Hematopoietic multipotent progenitor cell treated with erythropoietin and hydrocortisone succinate and interleukin-3 and kit ligand, for 8 days (in vitro differentiated cells): Measurements from ENCODE around the gene SERPINH1.

Source experiments
- DNase-seq: peaks from one replicate; pipeline ENCODE4 v3.0.0-alpha.2; 2015

The SERPINH1 gene

DNA sequence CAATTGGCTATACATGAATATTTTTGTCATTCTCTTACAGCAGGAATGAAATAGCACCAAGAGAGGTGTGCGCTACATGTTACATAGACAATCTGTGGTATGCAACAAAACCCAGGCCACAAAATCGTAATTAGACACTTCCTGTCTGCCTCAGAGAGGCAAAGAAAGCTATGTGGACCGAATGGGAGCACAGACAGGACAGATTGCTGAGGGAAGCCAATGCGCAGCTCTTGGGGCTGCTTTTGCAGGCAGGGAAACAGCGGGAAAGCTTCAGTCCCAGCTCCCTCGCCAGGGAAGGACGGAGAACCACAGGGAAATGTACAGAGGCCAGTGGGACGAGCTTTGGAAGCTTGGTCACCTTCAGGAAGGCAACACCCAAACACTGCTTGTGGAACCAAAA, 40.9 kb downstream of the SERPINH1 start:
- no peak for DNase-seq

DNA sequence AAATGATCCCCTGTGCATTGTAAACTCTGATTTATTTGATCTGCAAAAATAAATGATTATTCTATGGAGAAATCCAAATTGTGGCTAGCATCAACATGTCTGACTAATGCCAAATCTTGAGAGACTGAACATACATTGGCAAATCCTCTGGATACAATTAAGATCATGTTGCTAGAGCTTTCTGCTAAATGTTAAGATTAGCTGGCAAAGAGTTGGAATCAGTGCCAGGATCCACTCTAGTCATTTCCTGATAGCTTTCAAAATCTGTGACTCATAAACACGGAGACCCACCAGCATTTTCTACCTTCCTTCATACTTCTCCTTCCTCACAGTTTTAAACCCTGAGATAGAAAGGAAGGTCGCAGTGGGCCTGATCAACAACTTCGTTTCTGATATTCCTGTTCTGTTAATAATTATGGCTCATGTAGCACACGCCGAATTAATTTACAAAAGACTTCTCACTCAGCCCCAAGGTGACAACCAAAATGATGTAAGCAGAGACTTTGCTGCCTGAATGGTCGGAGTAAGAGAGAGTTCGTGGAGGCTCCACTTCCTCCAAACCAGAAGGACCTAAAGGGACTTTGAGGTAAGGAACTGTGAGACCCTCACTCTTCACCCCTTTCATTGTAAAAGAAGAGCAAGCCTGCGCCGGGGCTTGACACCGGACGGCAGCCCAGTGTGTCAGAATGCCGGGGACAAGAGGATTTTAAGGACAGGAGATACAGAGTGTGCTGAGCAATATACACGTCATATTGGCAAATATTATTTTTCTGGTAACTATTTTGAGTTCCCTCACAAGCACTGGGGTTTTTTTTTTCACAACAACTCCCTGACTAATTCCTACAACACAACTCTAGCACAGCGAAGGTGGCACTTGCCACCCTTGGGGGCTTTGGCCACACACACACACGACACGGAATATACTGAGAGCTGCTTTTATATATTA, 42.0 kb downstream of the SERPINH1 start:
- DNase-seq, result no peak

DNA sequence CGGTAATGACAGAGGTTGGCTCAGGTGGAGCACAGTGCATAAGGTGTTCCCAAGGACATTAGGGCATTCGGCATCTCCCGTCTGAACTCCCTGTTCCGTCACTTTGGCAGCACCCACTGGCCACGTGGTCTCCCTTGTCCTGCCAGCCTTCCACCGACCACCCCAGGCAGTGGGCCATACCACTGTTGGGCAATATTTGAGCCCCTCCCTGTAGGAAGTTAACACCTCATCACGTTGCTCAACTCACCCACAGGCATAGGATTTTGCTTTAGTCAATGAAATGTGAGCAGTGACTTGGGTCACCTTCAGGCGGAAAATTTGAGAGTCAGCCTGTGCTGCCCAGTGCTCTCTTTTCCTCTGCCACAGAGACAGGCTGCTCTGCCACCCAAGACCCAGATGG, 44.0 kb downstream of the SERPINH1 start:
- DNase-seq, result no peak

DNA sequence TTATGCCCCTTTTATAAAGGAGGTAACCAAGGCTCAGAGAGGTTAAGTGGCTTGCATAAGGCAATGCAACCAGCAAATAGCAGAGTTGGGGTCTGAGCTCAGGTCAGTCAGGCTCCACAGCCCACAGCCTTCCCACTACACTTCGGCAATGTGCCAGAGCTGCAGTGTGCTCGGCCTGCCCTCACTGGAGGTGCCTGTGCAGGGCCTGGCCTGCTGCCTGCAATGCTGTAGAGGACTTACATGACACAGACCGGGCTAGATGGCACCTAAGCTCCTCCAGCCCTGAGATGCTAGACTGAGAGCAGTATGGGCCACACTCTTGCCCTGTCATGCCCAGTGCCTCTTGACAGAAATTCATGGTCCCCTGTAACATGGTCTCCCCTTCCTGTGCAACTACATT, 49.8 kb downstream of the SERPINH1 start:
- no peak for DNase-seq

DNA sequence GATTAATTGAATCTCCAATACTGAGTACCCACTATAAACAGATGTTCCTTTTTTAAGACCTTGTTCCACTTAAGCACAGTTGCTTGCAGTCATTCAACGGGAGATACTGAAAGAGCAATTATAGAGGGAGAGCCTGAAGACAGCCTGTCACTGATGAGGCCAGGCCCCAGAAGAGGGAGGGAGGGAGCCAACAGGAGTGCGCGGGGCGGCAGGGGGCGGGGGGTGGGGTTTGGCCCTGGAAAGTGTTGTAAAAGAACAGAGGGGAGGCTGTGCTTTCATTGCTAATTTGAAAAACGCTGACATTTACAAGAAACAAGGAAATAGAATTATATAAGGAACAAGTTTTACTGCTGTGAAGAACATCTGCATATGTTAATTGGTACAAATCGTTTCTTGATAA, 53.7 kb downstream of the SERPINH1 start:
- DNase-seq, result no peak

DNA sequence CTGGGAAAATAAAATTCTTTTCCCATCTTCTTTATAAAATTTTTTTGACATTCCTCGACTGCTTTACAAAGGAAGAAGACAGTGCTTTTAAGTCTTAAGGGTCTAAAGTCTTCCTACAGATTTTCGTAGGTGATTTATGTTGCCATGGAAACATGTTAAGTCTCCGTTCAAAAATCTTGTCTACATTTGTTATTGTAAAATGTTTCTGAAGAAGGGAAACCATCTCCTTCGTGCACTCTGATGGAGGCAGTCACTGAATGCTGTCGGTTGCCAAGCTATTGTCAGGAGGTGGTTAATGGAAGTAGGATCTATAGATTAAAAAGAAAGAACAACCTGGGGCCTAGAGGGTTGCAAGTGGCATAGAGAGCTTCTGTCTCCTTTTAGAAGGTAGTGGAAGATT, 54.2 kb downstream of the SERPINH1 start:
- DNase-seq, result no peak
